Measurements from ENCODE around the gene RASGRP3.

RASGRP3 gene

GRCh38 chr2:33530690-33531548 lies 54.5 kb downstream of the RASGRP3 start:
- H3K27ac ChIP-seq: no peak overlapping the region
- no peak overlapping the region for H3K4me3 ChIP-seq (ENCODE audit: low read depth, low read length)
- no peak for DNase-seq
- H3K36me3 ChIP-seq: no peaks in the 10 kb centered on the region
- TF ChIP-seq, protein P1, sequence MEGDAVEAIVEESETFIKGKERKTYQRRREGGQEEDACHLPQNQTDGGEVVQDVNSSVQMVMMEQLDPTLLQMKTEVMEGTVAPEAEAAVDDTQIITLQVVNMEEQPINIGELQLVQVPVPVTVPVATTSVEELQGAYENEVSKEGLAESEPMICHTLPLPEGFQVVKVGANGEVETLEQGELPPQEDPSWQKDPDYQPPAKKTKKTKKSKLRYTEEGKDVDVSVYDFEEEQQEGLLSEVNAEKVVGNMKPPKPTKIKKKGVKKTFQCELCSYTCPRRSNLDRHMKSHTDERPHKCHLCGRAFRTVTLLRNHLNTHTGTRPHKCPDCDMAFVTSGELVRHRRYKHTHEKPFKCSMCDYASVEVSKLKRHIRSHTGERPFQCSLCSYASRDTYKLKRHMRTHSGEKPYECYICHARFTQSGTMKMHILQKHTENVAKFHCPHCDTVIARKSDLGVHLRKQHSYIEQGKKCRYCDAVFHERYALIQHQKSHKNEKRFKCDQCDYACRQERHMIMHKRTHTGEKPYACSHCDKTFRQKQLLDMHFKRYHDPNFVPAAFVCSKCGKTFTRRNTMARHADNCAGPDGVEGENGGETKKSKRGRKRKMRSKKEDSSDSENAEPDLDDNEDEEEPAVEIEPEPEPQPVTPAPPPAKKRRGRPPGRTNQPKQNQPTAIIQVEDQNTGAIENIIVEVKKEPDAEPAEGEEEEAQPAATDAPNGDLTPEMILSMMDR (IDR thresholded peaks at IDR 0.05; ENCODE audit: low read depth, low read length): no peak
- H3K9me3 ChIP-seq (ENCODE audit: severe bottlenecking): no peaks in the 10 kb centered on the region
- no peaks in the 10 kb centered on the region for H3K27me3 ChIP-seq (ENCODE audit: insufficient read depth, low read depth, severe bottlenecking)

- H3K36me3 ChIP-seq: no peaks in the 10 kb centered on the region
- H3K9me3 ChIP-seq (ENCODE audit: severe bottlenecking): no peaks in the 10 kb centered on the region
- no peak overlapping the region for H3K27ac ChIP-seq
- no peak for DNase-seq
- TF ChIP-seq, protein P1 (IDR thresholded peaks at IDR 0.05; ENCODE audit: low read depth, low read length): no peak
- no peak overlapping the region for H3K4me3 ChIP-seq (ENCODE audit: low read depth, low read length)
- H3K27me3 ChIP-seq (ENCODE audit: insufficient read depth, low read depth, severe bottlenecking): no peaks in the 10 kb centered on the region
These were observed 55.2 kb downstream of the RASGRP3 start for GRCh38 chr2:33531549-33532059.

DNA sequence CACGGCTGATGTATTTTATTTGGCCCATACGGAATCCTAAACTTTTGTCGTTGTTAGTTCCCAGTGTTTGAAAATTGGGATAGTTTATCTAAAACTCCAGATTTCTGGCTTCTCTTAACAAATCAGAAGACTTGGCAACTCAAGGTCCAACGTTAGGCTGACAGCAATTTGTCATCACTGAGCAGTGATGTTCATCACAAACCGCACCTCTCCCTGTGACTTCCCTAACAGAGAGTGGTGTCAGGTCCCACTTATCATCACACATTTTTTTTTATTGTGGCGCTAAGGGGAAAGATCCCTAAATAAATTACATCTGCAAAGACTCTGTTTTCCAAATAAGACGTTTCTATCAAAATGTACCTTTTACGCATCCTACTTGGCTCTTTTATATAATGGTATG lies 55.7 kb downstream of the RASGRP3 start:
- Histone ChIP-seq H3K27me3 (ENCODE audit: insufficient read depth, low read depth, severe bottlenecking) (no peaks in the 10 kb centered on the region), H3K4me3 (ENCODE audit: low read depth, low read length) (no peak overlapping the region), H3K27ac (no peak overlapping the region), H3K9me3 (ENCODE audit: severe bottlenecking) (no peaks in the 10 kb centered on the region), H3K36me3 (no peaks in the 10 kb centered on the region)
- DNase-seq: no peak
- TF ChIP-seq, protein P1 (IDR thresholded peaks at IDR 0.05; ENCODE audit: low read depth, low read length): no peak

DNA sequence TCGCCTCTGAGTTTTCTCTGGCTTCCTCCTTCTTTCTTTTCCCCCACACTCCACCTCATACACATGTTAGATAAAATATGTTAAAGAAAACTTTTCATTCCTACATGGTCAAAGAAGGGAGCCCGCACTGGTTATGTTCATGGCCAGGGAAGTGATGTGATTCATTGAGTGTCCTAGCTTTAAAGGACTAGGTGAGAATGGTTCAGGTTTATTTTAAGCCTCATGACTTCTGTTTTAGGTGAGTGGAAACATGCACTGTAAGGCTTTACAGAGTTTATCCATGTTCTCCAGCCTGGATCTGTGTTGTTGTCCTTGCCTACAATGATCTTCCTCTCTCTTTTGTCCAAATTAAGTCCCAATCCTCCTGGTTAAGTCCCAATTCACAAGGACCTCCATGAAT lies 56.5 kb downstream of the RASGRP3 start:
- no peaks in the 10 kb centered on the region for H3K36me3 ChIP-seq

DNA sequence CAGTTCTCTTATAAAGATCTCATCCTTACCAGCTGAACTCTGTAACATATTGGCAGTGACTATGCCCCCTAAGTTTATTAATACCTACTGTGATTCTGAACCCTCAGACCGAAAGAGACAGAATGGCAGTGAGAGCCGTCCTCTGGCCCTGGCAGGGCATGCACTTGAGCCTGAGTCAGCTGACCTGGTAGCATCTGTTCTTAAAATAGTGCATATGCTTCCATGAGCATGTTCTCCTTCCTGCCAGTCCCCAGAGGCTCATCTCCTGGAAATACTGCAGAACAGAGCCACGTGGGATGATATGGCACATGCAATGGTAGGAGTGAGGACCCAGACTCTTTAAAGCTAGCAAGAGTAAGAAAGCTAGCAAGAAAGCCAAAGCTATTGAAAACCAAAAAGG lies 59.0 kb downstream of the RASGRP3 start:
- no peak for DNase-seq
- H3K9me3 ChIP-seq (ENCODE audit: severe bottlenecking): no peaks in the 10 kb centered on the region
- TF ChIP-seq, protein P1 (IDR thresholded peaks at IDR 0.05; ENCODE audit: low read depth, low read length): no peak
- no peak overlapping the region for H3K27ac ChIP-seq
- H3K36me3 ChIP-seq: no peaks in the 10 kb centered on the region
- no peak overlapping the region for H3K4me3 ChIP-seq (ENCODE audit: low read depth, low read length)
- H3K27me3 ChIP-seq (ENCODE audit: insufficient read depth, low read depth, severe bottlenecking): no peaks in the 10 kb centered on the region

More for the DNA sequence above, 56.5 kb downstream of the RASGRP3 start:
- TF ChIP-seq, protein P1 (IDR thresholded peaks at IDR 0.05; ENCODE audit: low read depth, low read length): no peak
- Histone ChIP-seq H3K27me3 (ENCODE audit: insufficient read depth, low read depth, severe bottlenecking) (no peaks in the 10 kb centered on the region), H3K4me3 (ENCODE audit: low read depth, low read length) (no peak overlapping the region), H3K9me3 (ENCODE audit: severe bottlenecking) (no peaks in the 10 kb centered on the region), H3K27ac (no peak overlapping the region)
- DNase-seq: no peak
